Measurements from ENCODE around the gene CORO1C. TPM values are rescaled to one million over a fixed set of nuclear protein-coding genes. Genes with fewer than 3 reads are reported as not detected.

CORO1C gene
- total RNA-seq, 1 experiment from 2014 or later: 138 TPM

GRCh38 chr12:108676707-108677106 lies 54.6 kb downstream of the CORO1C start:
- ATAC-seq: no peak

More at GRCh38 chr12:108676707-108677106, 54.6 kb downstream of the CORO1C start:
- CTCF ChIA-PET: no interaction called here
- RAD21 ChIA-PET (ENCODE audit: low non-redundant PET in 1 of 2, low total read pairs in 2 of 2, uncharacterized antibody in 2 of 2, unreplicated experiment in 2 of 2): no interaction called here
- Histone ChIP-seq H3K27ac (ENCODE audit: low read depth, low read length) (no peak overlapping the region), H3K4me2 (ENCODE audit: low read length) (no peak overlapping the region), H2AFZ (ENCODE audit: low read depth, low read length, poor library complexity, severe bottlenecking) (no peak overlapping the region), H3K27me3 (ENCODE audit: insufficient read depth, low read length) (no peaks in the 10 kb centered on the region), H3K9ac (ENCODE audit: low read length) (no peak overlapping the region), H3K79me2 (ENCODE audit: insufficient read depth, low read length) (peaks cover 23% of the 10 kb centered on the region), H3K4me3 (replicated peaks in 1 of 2; ENCODE audit: low read depth in 1 of 2, low read length in 2 of 2) (no peak overlapping the region), H4K20me1 (ENCODE audit: insufficient read depth) (no peaks in the 10 kb centered on the region), H3K4me1 (ENCODE audit: control insufficient read depth in 1 of 2, insufficient read depth in 2 of 2, low read length in 2 of 2) (no peaks in the 10 kb centered on the region), H3K9me3 (ENCODE audit: control insufficient read depth in 1 of 2, insufficient read depth in 1 of 2, low read depth in 1 of 2, low read length in 2 of 2) (no peaks in the 10 kb centered on the region), H3K9me2 (ENCODE audit: insufficient read depth) (no peaks in the 10 kb centered on the region), H3K36me3 (ENCODE audit: control insufficient read depth in 1 of 2, insufficient read depth in 2 of 2, low read length in 2 of 2) (0 out of 4 replicates have a peak, but pooled peaks cover 0 to 5% of the 10 kb centered on the region in 2 experiments)
- POLR2A ChIA-PET: no interaction called here
- no peak for TF ChIP-seq YY1 (IDR thresholded peaks at IDR 0.05; ENCODE audit: extremely low read depth, insufficient replicate concordance, low read depth, low read length)
- no peak for TF ChIP-seq CEBPB (IDR thresholded peaks at IDR 0.05; ENCODE audit: low read depth)
- no peak for TF ChIP-seq EGR1 (IDR thresholded peaks at IDR 0.05; ENCODE audit: low read depth)
- TF ChIP-seq SP1 (IDR thresholded peaks at IDR 0.05; ENCODE audit: low read depth): no peak
- no peak for TF ChIP-seq ELF1 (IDR thresholded peaks at IDR 0.05; ENCODE audit: borderline replicate concordance, low read depth)
- no peak for TF ChIP-seq ZNF274 (IDR thresholded peaks at IDR 0.05; ENCODE audit: low read depth, low read length)
- TF ChIP-seq ATF3 (IDR thresholded peaks at IDR 0.05): no peak
- TF ChIP-seq REST (IDR thresholded peaks at IDR 0.05; ENCODE audit: low read depth): no peak
- TF ChIP-seq SIN3A (IDR thresholded peaks at IDR 0.05; ENCODE audit: low read depth): no peak
- TF ChIP-seq MAX (IDR thresholded peaks at IDR 0.05): no peak
- no peak for TF ChIP-seq TCF7L2 (IDR thresholded peaks at IDR 0.05; ENCODE audit: borderline replicate concordance, extremely low read depth, insufficient read depth, insufficient read length)
- BruUV-seq (replicated peaks): TSS peak; percentile 18
- intact Hi-C loops (cut with micrococcal nuclease): no loop called here
- no peak for DNase-seq (ENCODE audit: low read depth, low spot score)

Data from HCT116 (cell line).